Neural cell (in vitro differentiated cells): ENCODE data around the gene RASAL1. TPM values are rescaled to one million over a fixed set of nuclear protein-coding genes. Genes with fewer than 3 reads are reported as not detected.

Experiments
- H2AFZ ChIP-seq: fragments of 200-600, 300-800 bp; sonication (generic), shearing (Covaris generic); 2 replicates; pipeline ENCODE4 v1.6.0; 2014; ENCODE audit warnings: low read depth, mild to moderate bottlenecking, antibody characterized with exemption, low read length, moderate library complexity
- H3F3A ChIP-seq: fragments of 200-600 bp; shearing (Covaris generic); 2 replicates; pipeline ENCODE4 v1.6.1; 2016; ENCODE audit warnings: mild to moderate bottlenecking, moderate library complexity, mixed read lengths, antibody characterized with exemption, low read length; ENCODE audit not compliant: insufficient read depth, poor library complexity, severe bottlenecking
- H3K27ac ChIP-seq: fragments of 200-600, 300-800 bp; sonication (generic), shearing (Covaris generic); 2 replicates; pipeline ENCODE4 v1.5.1; 2014; ENCODE audit warnings: mild to moderate bottlenecking, low read length, moderate library complexity
- H3K27me3 ChIP-seq: fragments of 300-800, 200-600 bp; sonication (generic), shearing (Covaris generic); 2 replicates; pipeline ENCODE4 v1.6.0; 2014; ENCODE audit warnings: mild to moderate bottlenecking, low read depth, low read length, moderate library complexity; ENCODE audit not compliant: insufficient read depth
- H3K36me3 ChIP-seq: fragments of 300-800, 200-600 bp; sonication (generic), shearing (Covaris generic); 2 replicates; pipeline ENCODE4 v1.5.1; 2014; ENCODE audit warnings: mild to moderate bottlenecking, antibody characterized with exemption, low read length, moderate library complexity; ENCODE audit not compliant: insufficient read depth
- H3K4me2 ChIP-seq: fragments of 300-800, 200-600 bp; sonication (generic), shearing (Covaris generic); 2 replicates; pipeline ENCODE4 v1.6.0; 2014; ENCODE audit warnings: mild to moderate bottlenecking, low read length
- H3K4me3 ChIP-seq: fragments of 300-800, 200-600 bp; sonication (generic), shearing (Covaris generic); 2 replicates; pipeline ENCODE4 v1.5.1; 2014; ENCODE audit warnings: mild to moderate bottlenecking, low read length, moderate library complexity
- H3K79me2 ChIP-seq: fragments of 200-600 bp; shearing (Covaris generic); replicated peaks from 2 replicates; pipeline ENCODE4 v1.6.0; 2014; ENCODE audit warnings: mild to moderate bottlenecking, low read length, moderate library complexity; ENCODE audit not compliant: insufficient read depth
- H3K9ac ChIP-seq: fragments of 300-800, 200-600 bp; sonication (generic), shearing (Covaris generic); 2 replicates; pipeline ENCODE4 v1.6.1; 2016; ENCODE audit warnings: mild to moderate bottlenecking, low read length, mixed read lengths
- H3K9me2 ChIP-seq: fragments of 200-600 bp; shearing (Covaris generic); 2 replicates; pipeline ENCODE4 v1.6.1; 2016; ENCODE audit warnings: mild to moderate bottlenecking, low read length, mixed read lengths; ENCODE audit not compliant: insufficient read depth
- H3K9me3 ChIP-seq: fragments of 200-600, 300-800 bp; sonication (generic), shearing (Covaris generic); 2 replicates; pipeline ENCODE4 v1.6.1; 2016; ENCODE audit warnings: mild to moderate bottlenecking, mixed run types, low read length, moderate library complexity, mixed read lengths
- H4K20me1 ChIP-seq: fragments of 200-600 bp; shearing (Covaris generic); 2 replicates; pipeline ENCODE4 v1.6.1; 2016; ENCODE audit warnings: mild to moderate bottlenecking, mixed run types; ENCODE audit not compliant: insufficient read depth
- CTCF ChIP-seq: fragments of 450-650 bp; IDR thresholded peaks from 2 replicates; pipeline ENCODE4 v1.5.1; 2014; ENCODE audit warnings: antibody characterized with exemption, mild to moderate bottlenecking, moderate library complexity; ENCODE audit not compliant: poor library complexity, severe bottlenecking
- EP300 ChIP-seq: fragments of 450-650 bp; conservative IDR thresholded peaks from 2 replicates; pipeline ENCODE4 v1.6.1; 2014; ENCODE audit warnings: antibody characterized with exemption, mild to moderate bottlenecking, moderate library complexity; ENCODE audit not compliant: poor library complexity, severe bottlenecking
- EZH2 ChIP-seq: fragments of 200-600, 300-800 bp; shearing (Covaris generic), sonication (generic); IDR thresholded peaks from 2 replicates; pipeline ENCODE4 v1.6.1; 2014; ENCODE audit warnings: antibody characterized with exemption, low read length, borderline replicate concordance, mild to moderate bottlenecking; ENCODE audit not compliant: insufficient read depth, poor library complexity, severe bottlenecking
- MXI1 ChIP-seq: fragments of 450-650 bp; conservative IDR thresholded peaks from 2 replicates; pipeline ENCODE4 v1.6.1; 2014; ENCODE audit warnings: antibody characterized with exemption, mild to moderate bottlenecking; ENCODE audit not compliant: poor library complexity, severe bottlenecking
- POLR2AphosphoS5 ChIP-seq: IDR thresholded peaks from 2 replicates; pipeline ENCODE4 v1.6.1; 2012
- RAD21 ChIP-seq: fragments of 450-650 bp; conservative IDR thresholded peaks from 2 replicates; pipeline ENCODE4 v1.6.1; 2014; ENCODE audit warnings: antibody characterized with exemption, mild to moderate bottlenecking, moderate library complexity
- REST ChIP-seq: IDR thresholded peaks from 2 replicates; pipeline ENCODE4 v1.6.1; 2012; ENCODE audit warnings: borderline replicate concordance
- SMC3 ChIP-seq: fragments of 450-650 bp; conservative IDR thresholded peaks from 2 replicates; pipeline ENCODE4 v1.6.1; 2014; ENCODE audit warnings: antibody characterized with exemption, mild to moderate bottlenecking, moderate library complexity; ENCODE audit not compliant: poor library complexity
- TAF1 ChIP-seq: IDR thresholded peaks from 2 replicates; pipeline ENCODE4 v1.6.1; 2012; ENCODE audit warnings: low read depth
- polyA plus RNA-seq: library from polyadenylated mRNA; depleted of rRNA; stranded (reverse); fragments of >200 nt; gene quantifications from 2 replicates; pipeline ENCODE4 v1.2.3, GENCODE V29; 2014

RASAL1 gene
- polyA plus RNA-seq, 1 donor from 2014 or later = 0.15 TPM

DNA sequence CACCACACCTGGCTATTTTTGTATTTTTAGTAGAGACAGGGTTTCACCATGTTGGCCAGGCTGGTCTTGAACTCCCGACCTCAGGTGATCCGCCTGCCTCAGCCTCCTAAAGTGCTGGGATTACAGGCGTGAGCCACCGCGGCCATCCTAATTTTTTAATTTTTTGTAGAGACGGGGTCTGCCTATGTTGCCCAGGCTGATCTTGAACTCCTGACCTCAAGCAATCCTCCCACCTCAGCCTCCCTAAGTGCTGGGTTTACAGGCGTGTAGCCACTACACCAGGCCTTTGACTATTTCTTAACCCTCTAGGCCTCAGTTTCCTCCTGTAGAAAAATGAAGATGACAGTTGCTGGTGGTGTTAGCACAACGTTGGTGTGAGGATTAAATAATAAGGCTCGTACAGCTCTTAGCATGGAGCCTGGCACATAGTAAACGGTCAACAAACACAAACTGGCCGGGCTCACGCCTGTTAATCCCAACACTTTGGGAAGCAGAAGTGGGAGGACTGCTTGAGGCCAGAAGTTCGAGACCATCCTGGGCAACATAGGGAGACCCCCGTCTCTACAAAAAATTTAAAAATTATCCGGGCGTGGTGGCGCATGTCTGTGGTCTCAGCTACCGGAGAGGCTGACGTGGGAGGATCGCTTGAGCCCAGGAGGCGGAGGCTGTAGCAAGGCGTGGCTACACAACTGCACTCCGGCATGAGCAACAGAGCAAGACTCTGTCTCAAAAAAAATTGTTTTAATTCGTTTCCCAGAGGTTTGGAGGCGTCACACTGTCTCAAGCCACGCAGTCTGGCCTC lies 48.7 kb upstream of the RASAL1 start:
- peak overlapping the region; percentile 90 for H3K4me3 ChIP-seq
- TF ChIP-seq CTCF (no peak), MXI1 (no peak), TAF1 (no peak), POLR2AphosphoS5 (no peak), REST (no peak), SMC3 (no peak), RAD21 (no peak), EP300 (no peak), EZH2 (no peak)
- no peaks in the 10 kb centered on the region for H3K9me2 ChIP-seq
- no peaks in the 10 kb centered on the region for H3K27me3 ChIP-seq
- no peak overlapping the region for H3K27ac ChIP-seq
- no peak overlapping the region for H2AFZ ChIP-seq
- H4K20me1 ChIP-seq = no peaks in the 10 kb centered on the region
- H3K79me2 ChIP-seq = peaks cover 13% of the 10 kb centered on the region
- no peaks in the 10 kb centered on the region for H3F3A ChIP-seq
- H3K36me3 ChIP-seq = no peaks in the 10 kb centered on the region
- no peaks in the 10 kb centered on the region for H3K9me3 ChIP-seq
- no peak overlapping the region for H3K4me2 ChIP-seq
- no peak overlapping the region for H3K9ac ChIP-seq

GRCh38 chr12:113183030-113183589 lies 47.5 kb upstream of the RASAL1 start:
- no peak overlapping the region for H3K4me2 ChIP-seq
- no peaks in the 10 kb centered on the region for H3K9me2 ChIP-seq
- H2AFZ ChIP-seq = no peak overlapping the region
- TF ChIP-seq EZH2 (no peak), REST (no peak), RAD21 (no peak), TAF1 (no peak), CTCF (no peak), EP300 (no peak), SMC3 (no peak)
- no peaks in the 10 kb centered on the region for H4K20me1 ChIP-seq
- H3K36me3 ChIP-seq = peaks cover under 1% of the 10 kb centered on the region
- no peak overlapping the region for H3K27ac ChIP-seq
- no peaks in the 10 kb centered on the region for H3K27me3 ChIP-seq
- H3F3A ChIP-seq = no peaks in the 10 kb centered on the region
- no peak overlapping the region for H3K9ac ChIP-seq
- H3K4me3 ChIP-seq = no peak overlapping the region
- H3K9me3 ChIP-seq = no peaks in the 10 kb centered on the region
- H3K79me2 ChIP-seq = peaks cover 13% of the 10 kb centered on the region
